Naive B cell (primary cell): ENCODE results near the gene TMEM119. TPM values are rescaled to one million over a fixed set of nuclear protein-coding genes. Genes with fewer than 3 reads are reported as not detected.
A peak's percentile ranks its signal among the peaks of the same experiment; 100 is the strongest.
"Not testable (repeated sequence)": the region's sequence is repeated elsewhere in the genome, so short reads cannot be mapped to it uniquely, and the experiment has no call there.

Experiments used
- ATAC-seq, 2 donors: fragments of 150-1000 bp; cut with Tn5 transposase; 2 replicates each; pipeline ENCODE4 v1.10.0; 2021; ENCODE audit warnings: low read depth in 2 of 2, mild to moderate bottlenecking in 2 of 2, moderate library complexity in 2 of 2
- DNase-seq: peaks from one replicate; pipeline ENCODE4 v3.0.0; 2022
- H3K27ac Mint-ChIP-seq, 6 donors: one replicate each; pipeline ENCODE4 v1.8.0; 2020 to 2022; ENCODE audit warnings: mild to moderate bottlenecking in 6 of 6, mixed read lengths in 6 of 6, moderate library complexity in 5 of 6, inconsistent platforms in 2 of 6
- H3K27me3 Mint-ChIP-seq, 3 donors: one replicate each; pipeline ENCODE4 v1.8.0; 2021 to 2022; ENCODE audit warnings: mixed read lengths in 3 of 3, mild to moderate bottlenecking in 1 of 3
- H3K36me3 Mint-ChIP-seq, 2 donors: one replicate each; pipeline ENCODE4 v1.8.0; 2020 to 2022; ENCODE audit warnings: mixed read lengths in 2 of 2, inconsistent platforms in 1 of 2, mild to moderate bottlenecking in 1 of 2
- H3K4me1 Mint-ChIP-seq, 3 donors: one replicate each; pipeline ENCODE4 v1.8.0; 2020 to 2022; ENCODE audit warnings: mixed read lengths in 3 of 3, inconsistent platforms in 1 of 3, mild to moderate bottlenecking in 1 of 3, moderate library complexity in 1 of 3
- H3K4me3 Mint-ChIP-seq, 8 donors: one replicate each; pipeline ENCODE4 v1.8.0; 2020 to 2022; ENCODE audit warnings: mild to moderate bottlenecking in 8 of 8, mixed read lengths in 8 of 8, moderate library complexity in 8 of 8, inconsistent platforms in 2 of 8
- H3K9me3 Mint-ChIP-seq, 7 donors: one replicate each; pipeline ENCODE4 v1.8.0; 2020 to 2022; ENCODE audit warnings: mixed read lengths in 7 of 7, mild to moderate bottlenecking in 5 of 7, inconsistent platforms in 2 of 7, moderate library complexity in 1 of 7
- polyA plus RNA-seq, 6 donors: library from polyadenylated mRNA; unstranded; fragments of 300-500 nt; fragmentation: Illumina TruSeq; gene quantifications; one replicate each; pipeline ENCODE4 v1.2.3, GENCODE V29; 2021; ENCODE audit warnings: low read depth in 6 of 6

Gene TMEM119
- polyA plus RNA-seq, 6 donors from 2014 or later = not detected

DNA sequence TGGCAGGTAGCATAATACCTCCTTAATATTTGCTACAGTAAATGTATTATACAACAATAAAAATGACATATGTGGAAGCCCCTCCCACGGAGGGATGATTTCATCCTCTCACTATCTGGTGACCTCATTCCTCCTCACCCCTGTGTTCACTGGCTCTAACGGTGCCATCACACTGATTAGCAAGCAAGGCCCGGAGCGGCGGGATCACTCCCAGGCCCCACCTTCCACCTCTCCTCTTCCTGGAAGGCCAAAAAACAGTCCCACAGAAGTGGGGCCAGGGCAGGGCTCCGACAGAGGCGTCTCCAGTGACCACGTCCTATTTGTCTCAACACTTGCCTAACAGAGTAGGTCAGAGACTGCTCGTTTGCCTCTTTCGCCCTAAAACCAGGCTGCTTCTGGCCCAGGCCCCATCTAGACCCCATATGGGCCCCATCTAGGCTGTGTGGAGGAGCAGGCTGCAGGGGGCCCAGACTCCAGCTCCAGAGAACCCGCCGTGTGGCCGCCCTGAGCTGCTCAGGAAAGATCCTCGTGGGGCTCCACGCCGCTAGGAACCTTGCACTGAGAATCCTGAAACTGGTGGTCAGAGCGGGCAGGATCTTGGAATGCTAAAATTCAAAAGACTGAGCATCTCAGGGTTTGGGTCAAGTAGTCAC lies 32.1 kb upstream of the TMEM119 start:
- H3K36me3 Mint-ChIP-seq = no peaks in the 10 kb centered on the region
- no peaks in the 10 kb centered on the region for H3K27me3 Mint-ChIP-seq

DNA sequence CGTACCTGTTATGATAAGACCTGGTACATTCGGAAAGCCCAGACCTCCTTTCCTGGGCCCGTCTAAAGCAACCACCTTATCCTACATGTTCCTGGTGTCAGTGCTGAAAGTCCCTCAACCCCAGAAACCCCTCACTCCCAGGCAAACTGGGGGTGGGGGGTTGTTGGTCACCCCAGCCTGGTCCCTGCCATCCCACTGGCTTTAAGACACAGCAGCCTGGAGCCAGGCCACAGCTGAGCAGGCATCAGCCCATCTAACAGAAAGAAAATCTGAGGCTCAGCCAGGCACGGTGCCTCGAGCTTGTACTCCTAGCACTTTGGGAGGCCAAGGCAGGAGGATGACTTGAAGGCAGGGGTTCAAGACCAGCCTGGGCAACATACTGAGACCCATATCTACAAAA lies 31.3 kb upstream of the TMEM119 start:
- ATAC-seq (no peak), DNase-seq (no peak)
- Mint-ChIP-seq H3K4me1 (peaks cover 54 to 81% (median 75%) of the 10 kb centered on the region in 3 donors), H3K4me3 (peak overlapping the region in 4 of 8 donors; percentile 49 to 70 (median 60)), H3K36me3 (no peaks in the 10 kb centered on the region), H3K27me3 (no peaks in the 10 kb centered on the region), H3K9me3 (peaks cover 0 to 6% (median 0%) of the 10 kb centered on the region in 7 donors), H3K27ac (peak overlapping the region; percentile 86 to 99 (median 94))

More for the DNA sequence above, 32.1 kb upstream of the TMEM119 start:
- H3K27ac Mint-ChIP-seq = peak overlapping the region; percentile 73 to 99 (median 87)
- H3K9me3 Mint-ChIP-seq = peaks cover 0 to 6% (median 0%) of the 10 kb centered on the region in 7 donors
- H3K4me3 Mint-ChIP-seq = peak overlapping the region in 5 of 8 donors; percentile 9 to 63 (median 42)
- DNase-seq (no peak), ATAC-seq (no peak)
- peaks cover 57 to 83% (median 80%) of the 10 kb centered on the region in 3 donors for H3K4me1 Mint-ChIP-seq

DNA sequence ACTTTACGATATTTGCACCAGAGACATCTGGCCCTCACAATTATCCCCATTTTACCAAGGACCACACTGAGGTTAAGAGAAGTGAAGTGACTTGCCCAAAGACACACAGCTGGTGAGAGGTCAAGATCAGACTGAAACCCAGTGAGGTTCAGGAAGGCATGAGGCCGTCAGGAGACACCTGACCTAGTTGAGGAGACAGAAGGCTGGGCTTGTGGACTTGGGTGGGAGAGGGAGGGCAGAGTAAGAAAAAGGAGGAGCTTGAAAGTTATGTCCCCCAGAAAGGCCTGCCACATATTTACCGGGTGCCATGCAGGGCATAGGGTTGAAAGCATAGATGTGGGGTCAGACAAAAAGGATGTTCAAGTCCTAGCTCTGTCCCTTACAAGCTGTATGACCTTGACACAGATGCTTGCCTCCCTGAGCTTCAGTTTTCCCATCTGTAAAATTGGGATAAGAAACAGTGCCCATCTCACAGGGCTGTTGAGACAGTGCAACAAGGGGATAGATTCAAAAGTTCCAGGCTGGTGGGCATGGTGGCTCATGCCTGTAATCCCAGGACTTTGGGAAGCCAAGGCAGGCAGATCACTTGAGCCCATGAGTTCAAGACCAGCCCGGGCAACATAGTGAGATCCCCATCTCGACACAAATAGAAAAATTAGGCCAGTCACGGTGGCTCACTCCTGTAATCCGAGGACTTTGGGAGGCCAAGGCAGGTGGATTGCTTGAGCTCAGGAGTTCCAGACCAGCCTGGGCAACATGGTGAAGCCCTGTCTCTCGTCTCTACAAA lies 29.4 kb upstream of the TMEM119 start:
- Mint-ChIP-seq H3K27ac (peak overlapping the region in 5 of 6 donors; percentile 50 to 90 (median 59)), H3K9me3 (peaks cover 0 to 6% (median 0%) of the 10 kb centered on the region in 7 donors), H3K27me3 (no peaks in the 10 kb centered on the region), H3K36me3 (peaks cover 5 to 8% of the 10 kb centered on the region in 2 donors), H3K4me1 (peaks cover 46 to 73% (median 61%) of the 10 kb centered on the region in 3 donors), H3K4me3 (no peak overlapping the region)
- ATAC-seq (no peak), DNase-seq (no peak)

DNA sequence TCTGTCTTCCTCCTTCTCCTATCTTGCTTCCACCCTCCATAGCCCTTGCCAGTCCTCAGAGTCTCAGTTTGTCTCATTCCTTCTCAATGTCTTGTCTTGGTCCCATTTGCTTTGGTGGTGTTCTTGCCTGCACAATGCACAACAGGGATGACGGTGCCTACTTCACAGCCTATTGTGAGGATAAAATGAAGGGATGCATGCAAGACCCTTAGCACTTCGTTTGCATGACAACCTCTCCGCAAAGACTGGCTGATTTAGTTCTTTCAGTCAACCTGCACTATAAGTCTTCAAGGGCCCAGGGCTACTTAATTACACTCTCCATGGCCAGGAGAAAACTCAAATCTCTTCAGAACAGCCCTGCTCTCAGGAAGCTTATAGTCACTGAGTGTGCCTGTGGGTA lies 27.3 kb upstream of the TMEM119 start:
- no peak for ATAC-seq
- Mint-ChIP-seq H3K27ac (peak overlapping the region; percentile 5 to 94 (median 72)), H3K36me3 (peaks cover 8 to 15% of the 10 kb centered on the region in 2 donors), H3K4me3 (peak overlapping the region in 1 of 8 donors; percentile 4), H3K27me3 (no peaks in the 10 kb centered on the region), H3K9me3 (peaks cover 0 to 2% (median 0%) of the 10 kb centered on the region in 7 donors), H3K4me1 (peaks cover 43 to 67% (median 54%) of the 10 kb centered on the region in 3 donors)
- DNase-seq = no peak

- H3K9me3 Mint-ChIP-seq = peaks cover 0 to 2% (median 0%) of the 10 kb centered on the region in 7 donors
- H3K27ac Mint-ChIP-seq = peak overlapping the region in 3 of 6 donors; percentile 87 to 93 (median 89)
- H3K27me3 Mint-ChIP-seq = no peaks in the 10 kb centered on the region
- ATAC-seq (no peak), DNase-seq (no peak)
- no peak overlapping the region for H3K4me3 Mint-ChIP-seq
- peaks cover 41 to 67% (median 43%) of the 10 kb centered on the region in 3 donors for H3K4me1 Mint-ChIP-seq
- H3K36me3 Mint-ChIP-seq = peaks cover 8 to 22% of the 10 kb centered on the region in 2 donors
Measured at GRCh38 chr12:108623577-108623976, 25.7 kb upstream of the TMEM119 start.

DNA sequence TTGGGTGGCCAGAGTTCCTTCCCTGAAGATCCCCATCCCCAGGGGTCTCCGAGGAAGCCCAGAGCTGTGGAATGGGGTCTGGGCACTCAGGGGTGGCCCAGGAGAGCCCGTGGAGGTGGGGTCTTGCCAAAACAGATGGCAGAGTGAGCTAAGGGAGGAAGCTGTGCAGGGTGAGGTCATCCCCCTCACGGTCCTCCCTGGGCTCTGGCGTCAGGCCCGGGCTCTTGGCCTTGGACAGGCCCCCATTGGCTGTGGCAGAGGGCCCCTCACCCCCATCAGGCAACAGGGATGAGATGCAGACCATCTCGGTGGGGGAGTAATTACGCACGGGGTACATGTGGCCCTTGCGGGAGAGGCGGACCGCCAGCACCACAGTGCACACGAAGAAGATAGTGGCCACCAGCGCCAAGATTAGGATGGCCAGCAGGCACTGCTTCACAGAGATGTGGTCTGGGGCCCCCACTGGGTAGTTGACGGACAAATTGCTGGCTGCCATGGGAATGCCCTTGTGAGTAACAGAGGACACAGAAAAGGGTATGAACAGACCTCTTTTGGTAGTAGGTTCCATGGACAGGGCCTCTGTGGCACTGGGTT lies 25.1 kb upstream of the TMEM119 start:
- Mint-ChIP-seq H3K27ac (peak overlapping the region in 5 of 6 donors; percentile 18 to 95 (median 89)), H3K9me3 (peaks cover 0 to 2% (median 0%) of the 10 kb centered on the region in 7 donors), H3K4me3 (no peak overlapping the region), H3K4me1 (peaks cover 42 to 67% (median 43%) of the 10 kb centered on the region in 3 donors), H3K36me3 (peaks cover 8 to 22% of the 10 kb centered on the region in 2 donors), H3K27me3 (no peaks in the 10 kb centered on the region)
- DNase-seq = no peak
- no peak for ATAC-seq

DNA sequence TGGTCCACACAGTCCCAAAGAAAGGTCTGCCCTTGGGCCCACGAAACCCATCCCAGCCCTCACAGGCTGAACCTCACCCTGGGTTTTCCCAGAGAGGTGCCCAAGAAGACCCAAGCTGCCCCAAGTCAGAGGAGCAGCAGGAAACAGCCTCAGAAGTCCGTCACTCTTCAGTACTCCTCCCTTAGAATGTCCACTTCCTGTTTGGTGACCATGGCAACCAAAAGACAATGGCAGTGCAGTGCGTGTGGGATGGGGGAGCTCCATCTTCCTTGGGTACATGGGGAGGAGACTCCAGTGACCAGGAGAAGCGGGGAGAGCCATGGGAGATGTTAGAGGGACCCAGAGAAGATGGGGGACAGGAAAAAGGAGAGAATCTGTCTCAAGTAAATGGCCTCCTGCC lies 24.5 kb upstream of the TMEM119 start:
- H3K27me3 Mint-ChIP-seq = no peaks in the 10 kb centered on the region

DNA sequence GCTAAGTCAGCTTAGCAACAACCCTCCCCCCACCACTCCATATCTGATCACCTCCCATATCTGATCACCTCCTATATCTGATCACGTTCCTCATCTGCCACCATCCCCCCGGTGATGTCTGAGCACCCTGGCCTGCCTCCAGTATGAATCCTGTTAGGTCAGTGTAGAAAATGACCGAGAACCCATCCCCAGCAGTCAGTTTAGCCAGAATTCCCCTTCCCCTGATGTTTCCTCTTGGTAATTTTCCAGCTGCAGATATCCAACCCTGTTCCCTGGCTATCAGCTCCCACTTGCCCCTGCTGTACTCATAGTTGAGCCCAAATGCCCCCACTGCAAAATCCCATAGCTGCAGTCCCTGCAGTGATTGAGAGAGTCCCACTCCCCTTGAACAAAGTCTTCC lies 23.3 kb upstream of the TMEM119 start:
- H3K36me3 Mint-ChIP-seq = peaks cover 15 to 26% of the 10 kb centered on the region in 2 donors
- peaks cover 0 to 5% (median 4%) of the 10 kb centered on the region in 7 donors for H3K9me3 Mint-ChIP-seq
- H3K27ac Mint-ChIP-seq = peak overlapping the region in 4 of 6 donors; percentile 52 to 93 (median 85)
- ATAC-seq (no peak), DNase-seq (no peak)
- H3K27me3 Mint-ChIP-seq = no peaks in the 10 kb centered on the region
- no peak overlapping the region for H3K4me3 Mint-ChIP-seq
- H3K4me1 Mint-ChIP-seq = peaks cover 52 to 75% (median 60%) of the 10 kb centered on the region in 3 donors

More for the DNA sequence above, 24.5 kb upstream of the TMEM119 start:
- Mint-ChIP-seq H3K4me1 (peaks cover 45 to 67% (median 48%) of the 10 kb centered on the region in 3 donors), H3K36me3 (peaks cover 8 to 22% of the 10 kb centered on the region in 2 donors), H3K4me3 (no peak overlapping the region), H3K27ac (peak overlapping the region; percentile 67 to 97 (median 92)), H3K9me3 (peaks cover 0 to 2% (median 0%) of the 10 kb centered on the region in 7 donors)
- ATAC-seq (peak; percentile 15 to 17), DNase-seq (no peak)

DNA sequence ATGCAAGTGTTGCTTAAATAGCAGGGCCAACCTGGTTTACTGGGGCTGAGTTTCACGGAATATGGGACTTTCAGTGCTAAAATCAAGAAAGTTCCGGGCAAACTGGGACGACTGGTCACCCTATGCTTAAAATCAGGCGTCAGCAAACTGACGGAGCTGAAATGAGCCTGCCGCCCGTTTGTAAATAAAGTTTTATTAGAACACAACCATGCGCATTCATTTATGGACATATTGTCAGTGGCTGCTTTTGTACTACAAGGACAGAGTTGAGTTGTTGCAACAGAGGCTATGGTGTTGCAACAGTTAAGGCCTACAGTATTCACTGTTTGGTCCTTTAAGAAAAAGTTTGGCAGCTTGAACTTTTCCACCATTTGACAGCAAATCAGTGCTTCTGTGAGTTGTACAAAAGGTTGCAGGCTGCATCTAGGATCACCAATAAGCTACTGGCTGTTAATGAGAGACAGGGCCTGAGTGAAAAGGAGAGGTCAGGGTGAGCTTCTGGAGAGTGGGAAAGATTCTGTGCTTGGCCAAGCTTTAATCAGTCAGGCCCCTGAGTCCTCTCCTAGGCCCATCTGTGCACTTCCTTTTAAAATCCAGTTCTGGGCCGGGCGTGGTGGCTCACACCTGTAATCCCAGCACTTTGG lies 22.5 kb upstream of the TMEM119 start:
- ATAC-seq (no peak), DNase-seq (no peak)
- Mint-ChIP-seq H3K27ac (peak overlapping the region in 2 of 6 donors; percentile 44 to 93), H3K4me1 (peaks cover 48 to 83% (median 55%) of the 10 kb centered on the region in 3 donors), H3K27me3 (no peaks in the 10 kb centered on the region), H3K9me3 (peaks cover 0 to 9% (median 5%) of the 10 kb centered on the region in 7 donors), H3K36me3 (peaks cover 18 to 28% of the 10 kb centered on the region in 2 donors), H3K4me3 (peak overlapping the region in 1 of 8 donors; percentile 20)

DNA sequence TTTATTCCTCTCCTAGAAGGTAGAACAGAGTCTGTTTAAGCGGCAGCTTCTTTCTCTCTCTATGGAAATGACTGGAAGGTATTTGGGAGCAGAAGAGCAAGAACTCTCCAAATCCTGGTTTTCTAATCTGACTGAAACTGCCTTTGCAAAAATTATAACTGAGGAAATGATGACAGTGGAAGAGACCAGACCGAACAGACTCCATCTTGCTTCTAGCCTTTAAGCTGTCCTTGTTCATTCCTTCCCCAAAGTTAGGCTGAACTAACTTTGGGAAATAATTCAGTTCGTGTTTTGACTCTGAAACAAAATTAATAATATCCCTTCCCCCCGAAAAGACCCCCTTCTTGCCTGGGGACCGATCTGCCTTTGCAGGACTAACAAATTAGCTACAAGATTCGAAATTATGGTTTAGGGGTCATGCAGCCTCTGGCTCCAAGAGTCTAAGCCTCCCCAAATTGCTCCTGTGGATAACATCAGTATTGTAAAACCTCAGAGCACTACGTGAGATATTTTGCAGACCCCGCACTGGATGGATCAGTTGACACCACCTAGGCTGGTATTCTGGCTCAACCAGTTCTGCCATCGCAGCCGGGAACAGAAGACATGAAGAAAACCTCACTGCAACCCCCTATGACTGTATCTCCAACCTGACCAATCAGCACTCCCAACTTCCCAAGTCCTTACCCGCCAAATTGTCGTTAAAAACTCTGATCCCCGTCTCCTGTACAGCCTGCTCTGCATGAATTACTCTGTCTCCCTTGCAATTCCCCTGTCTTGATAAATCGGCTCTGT lies 21.7 kb upstream of the TMEM119 start:
- DNase-seq (no peak), ATAC-seq (no peak)
- peaks cover 0 to 9% (median 5%) of the 10 kb centered on the region in 7 donors for H3K9me3 Mint-ChIP-seq
- peak overlapping the region in 3 of 6 donors; percentile 47 to 98 (median 93) for H3K27ac Mint-ChIP-seq
- H3K27me3 Mint-ChIP-seq = no peaks in the 10 kb centered on the region
- H3K4me1 Mint-ChIP-seq = peaks cover 46 to 79% (median 49%) of the 10 kb centered on the region in 3 donors
- peak overlapping the region in 2 of 8 donors; percentile 25 to 39 for H3K4me3 Mint-ChIP-seq
- peaks cover 18 to 28% of the 10 kb centered on the region in 2 donors for H3K36me3 Mint-ChIP-seq

DNA sequence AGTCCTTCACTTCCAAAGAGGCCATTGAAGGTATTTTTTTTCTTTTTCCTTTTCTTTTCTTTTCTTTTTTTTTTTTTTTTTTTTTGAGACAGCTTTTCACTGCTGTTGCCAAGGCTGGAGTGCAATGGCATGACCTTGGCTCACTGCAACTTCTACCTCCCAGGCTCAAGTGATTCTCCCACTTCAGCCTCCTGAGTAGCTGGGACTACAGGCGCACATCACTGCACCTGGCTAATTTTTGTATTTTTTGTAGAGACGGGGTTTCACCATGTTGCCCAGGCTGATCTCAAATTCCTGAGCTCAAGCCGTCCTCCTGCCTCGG lies 21.0 kb upstream of the TMEM119 start:
- DNase-seq, ATAC-seq, H3K27me3 Mint-ChIP-seq, H3K9me3 Mint-ChIP-seq: not testable (repeated sequence)
- Mint-ChIP-seq H3K36me3 (peaks cover 18 to 27% of the 10 kb centered on the region in 2 donors), H3K4me3 (peak overlapping the region in 2 of 8 donors; percentile 13 to 65), H3K27ac (peak overlapping the region in 5 of 6 donors; percentile 29 to 99 (median 88)), H3K4me1 (peaks cover 50 to 81% (median 55%) of the 10 kb centered on the region in 3 donors)
